Endothelial cell of coronary artery (primary cell): Measurements from ENCODE around the gene ZMPSTE24. TPM values are rescaled to one million over a fixed set of nuclear protein-coding genes. Genes with fewer than 3 reads are reported as not detected.

ENCODE experiments used
- total RNA-seq: library from RNA; depleted of rRNA; stranded (reverse); fragments of >200 nt; gene quantifications from 2 replicates; pipeline ENCODE4 v1.2.3, GENCODE V29; 2014

The ZMPSTE24 gene
- total RNA-seq = 54.6 and 58.1 TPM in 2 replicates

GRCh38 chr1:40257688-40258444 is at the start of gene ZMPSTE24:
Gene ZMPSTE24 (plus strand): TSS chr1:40258236. CDS start chr1:40258272, 36 bp downstream.

GRCh38 chr1:40247655-40248054 is 10.4 kb upstream of the ZMPSTE24 start, which contains the start of gene TMCO2:
Gene TMCO2 (plus strand): TSS chr1:40247937. CDS start chr1:40247994, 57 bp downstream.

GRCh38 chr1:40316595-40317393 is 58.8 kb downstream of the ZMPSTE24 start, which contains the start of gene COL9A2:
Gene COL9A2 (minus strand): TSS chr1:40317286. CDS start chr1:40317197, 89 bp downstream.

Other genes starting within 250 kb of the ZMPSTE24 start
- gene CAP1, start 217.5 kb upstream of the ZMPSTE24 start, total RNA-seq = 458 and 534 TPM in 2 replicates
- 49.0 and 52.8 TPM in 2 replicates for gene PPT1, start 161.0 kb upstream of the ZMPSTE24 start, total RNA-seq
- gene RLF, start 96.8 kb upstream of the ZMPSTE24 start, total RNA-seq = 19.3 and 32.8 TPM in 2 replicates
- not detected in 2 replicates for gene TMCO2, start 10.3 kb upstream of the ZMPSTE24 start, total RNA-seq
- gene COL9A2, start 59.0 kb downstream of the ZMPSTE24 start, total RNA-seq = 0.09 and 0.28 TPM in 2 replicates
- gene SMAP2, start 115.5 kb downstream of the ZMPSTE24 start, total RNA-seq = 4.4 and 5.7 TPM in 2 replicates
- gene ZFP69B, start 192.2 kb downstream of the ZMPSTE24 start, total RNA-seq = 2.7 and 3.2 TPM in 2 replicates
- gene ZFP69, start 219.1 kb downstream of the ZMPSTE24 start, total RNA-seq = 1.9 and 3.7 TPM in 2 replicates